Mesothelial cell of epicardium (in vitro differentiated cells): Measurements from ENCODE around the gene QKI. TPM values are rescaled to one million over a fixed set of nuclear protein-coding genes. Genes with fewer than 3 reads are reported as not detected.

Experiments used
- DNase-seq, 2 experiments: peaks; one replicate each; pipeline ENCODE4 v3.0.0; 2021; ENCODE audit warnings: low spot score in 2 of 2; ENCODE audit not compliant: unreplicated experiment in 2 of 2
- H3K27ac Mint-ChIP-seq: 2 replicates; pipeline ENCODE4 v1.8.0; 2021; ENCODE audit warnings: mixed read lengths
- H3K27me3 Mint-ChIP-seq: 2 replicates; pipeline ENCODE4 v1.8.0; 2021; ENCODE audit warnings: low read depth, mixed read lengths
- H3K36me3 Mint-ChIP-seq: 2 replicates; pipeline ENCODE4 v1.8.0; 2021; ENCODE audit warnings: mixed read lengths
- H3K4me1 Mint-ChIP-seq: 2 replicates; pipeline ENCODE4 v1.8.0; 2021; ENCODE audit warnings: mixed read lengths
- H3K4me3 Mint-ChIP-seq: 2 replicates; pipeline ENCODE4 v1.8.0; 2021; ENCODE audit warnings: mild to moderate bottlenecking, moderate library complexity, mixed read lengths
- H3K9me3 Mint-ChIP-seq: 2 replicates; pipeline ENCODE4 v1.8.0; 2021; ENCODE audit warnings: mixed read lengths
- total RNA-seq: library from RNA; stranded (reverse); gene quantifications from 3 replicates; pipeline ENCODE4 v1.2.1, GENCODE V29; 2021
- TF ChIP-seq, protein P1 (sequence below): fragments of 200-600 bp; sonication (generic); IDR thresholded peaks from one replicate; pipeline ENCODE4 v1.5.0; 2021; ENCODE audit warnings: antibody characterized with exemption; ENCODE audit not compliant: unreplicated experiment

QKI gene
- total RNA-seq, 1 donor from 2014 or later: 133 TPM

DNA sequence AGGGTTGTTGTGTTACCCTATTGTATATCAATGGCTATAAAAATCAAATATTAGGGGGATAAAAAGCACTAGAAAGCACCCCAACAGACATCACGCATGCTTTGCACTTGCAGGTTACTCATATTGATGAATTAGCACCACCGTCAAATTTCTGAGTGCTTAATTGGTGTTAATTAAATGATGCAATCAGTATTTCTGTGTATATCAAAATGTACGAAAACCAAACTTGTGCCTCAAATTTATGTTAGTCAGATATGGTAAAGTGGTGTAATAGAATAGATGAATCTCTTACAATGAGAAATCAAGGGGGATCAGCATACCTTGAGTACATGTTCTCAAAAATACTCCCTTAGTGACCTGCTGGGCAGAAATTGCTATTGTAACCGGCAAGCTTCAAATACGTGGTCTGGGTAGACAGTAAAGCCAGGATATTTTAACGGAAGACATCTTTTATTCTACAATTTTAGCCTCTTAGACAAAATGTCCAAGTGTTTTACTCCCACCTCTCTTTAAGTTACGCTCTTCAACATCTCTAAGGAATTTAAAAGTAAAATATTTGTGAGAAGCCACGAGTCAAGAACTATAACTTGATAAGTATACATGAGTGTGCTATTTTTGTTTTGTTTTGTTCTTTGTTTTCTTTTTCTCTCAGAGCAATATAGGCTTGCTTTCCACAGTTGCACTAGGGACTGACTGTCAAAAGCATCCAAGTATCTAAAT is 166.0 kb downstream of the QKI start:
- peaks cover 3% of the 10 kb centered on the region for H3K4me1 Mint-ChIP-seq
- DNase-seq: no peak
- TF ChIP-seq, protein P1, sequence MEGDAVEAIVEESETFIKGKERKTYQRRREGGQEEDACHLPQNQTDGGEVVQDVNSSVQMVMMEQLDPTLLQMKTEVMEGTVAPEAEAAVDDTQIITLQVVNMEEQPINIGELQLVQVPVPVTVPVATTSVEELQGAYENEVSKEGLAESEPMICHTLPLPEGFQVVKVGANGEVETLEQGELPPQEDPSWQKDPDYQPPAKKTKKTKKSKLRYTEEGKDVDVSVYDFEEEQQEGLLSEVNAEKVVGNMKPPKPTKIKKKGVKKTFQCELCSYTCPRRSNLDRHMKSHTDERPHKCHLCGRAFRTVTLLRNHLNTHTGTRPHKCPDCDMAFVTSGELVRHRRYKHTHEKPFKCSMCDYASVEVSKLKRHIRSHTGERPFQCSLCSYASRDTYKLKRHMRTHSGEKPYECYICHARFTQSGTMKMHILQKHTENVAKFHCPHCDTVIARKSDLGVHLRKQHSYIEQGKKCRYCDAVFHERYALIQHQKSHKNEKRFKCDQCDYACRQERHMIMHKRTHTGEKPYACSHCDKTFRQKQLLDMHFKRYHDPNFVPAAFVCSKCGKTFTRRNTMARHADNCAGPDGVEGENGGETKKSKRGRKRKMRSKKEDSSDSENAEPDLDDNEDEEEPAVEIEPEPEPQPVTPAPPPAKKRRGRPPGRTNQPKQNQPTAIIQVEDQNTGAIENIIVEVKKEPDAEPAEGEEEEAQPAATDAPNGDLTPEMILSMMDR: no peak
- H3K27ac Mint-ChIP-seq: no peak overlapping the region
- no peaks in the 10 kb centered on the region for H3K27me3 Mint-ChIP-seq
- peaks cover 4% of the 10 kb centered on the region for H3K9me3 Mint-ChIP-seq
- H3K36me3 Mint-ChIP-seq: no peaks in the 10 kb centered on the region
- no peak overlapping the region for H3K4me3 Mint-ChIP-seq

DNA sequence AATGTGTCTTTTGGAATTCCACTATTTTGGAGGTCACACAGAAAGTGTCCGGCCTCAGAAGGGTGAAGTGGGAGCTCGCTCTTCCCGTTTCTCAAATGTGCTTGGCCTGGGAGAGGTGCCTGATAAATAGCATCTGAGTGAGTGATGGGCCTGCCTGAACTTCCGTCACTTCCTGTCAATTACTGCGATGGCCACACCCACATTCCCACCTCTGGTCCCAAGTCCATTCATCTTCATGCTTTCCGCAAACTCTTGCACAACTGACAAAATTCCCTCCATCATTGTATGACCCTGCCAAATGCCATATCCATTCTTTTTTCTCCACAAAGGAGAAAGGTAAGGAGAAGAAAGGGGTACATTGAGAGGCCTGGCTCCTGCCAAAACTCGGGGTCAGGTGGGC is 169.0 kb downstream of the QKI start:
- DNase-seq: no peak
- Mint-ChIP-seq H3K9me3 (peaks cover 4% of the 10 kb centered on the region), H3K36me3 (no peaks in the 10 kb centered on the region), H3K27me3 (no peaks in the 10 kb centered on the region), H3K4me3 (no peak overlapping the region), H3K4me1 (peaks cover 3% of the 10 kb centered on the region), H3K27ac (no peak overlapping the region)
- TF ChIP-seq, protein P1: no peak

DNA sequence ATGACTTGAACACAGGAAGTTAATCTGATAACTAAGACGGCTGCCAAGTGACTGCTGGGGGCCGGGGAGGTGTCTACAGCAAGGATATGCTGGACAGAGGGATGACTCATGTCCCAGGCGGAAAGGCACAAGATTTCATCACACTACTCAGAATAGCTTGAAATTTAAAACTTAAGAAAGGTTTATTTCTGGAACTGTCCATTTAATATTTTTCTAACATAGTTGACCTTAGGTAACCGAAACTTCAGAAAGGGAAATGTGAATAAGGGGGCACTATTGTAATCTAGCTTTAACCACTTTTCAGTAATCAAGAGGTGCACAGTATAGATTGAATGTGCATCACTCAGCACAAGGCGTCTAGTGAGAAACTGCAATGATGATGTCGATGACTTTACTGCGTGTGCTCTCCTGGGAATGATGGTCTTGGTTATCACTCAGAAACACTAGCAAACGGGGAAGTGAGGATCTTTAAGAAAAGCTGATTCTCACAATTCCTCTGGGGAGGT is 171.5 kb downstream of the QKI start:
- no peak for DNase-seq
- H3K4me3 Mint-ChIP-seq: no peak overlapping the region
- TF ChIP-seq, protein P1: no peak
- no peaks in the 10 kb centered on the region for H3K4me1 Mint-ChIP-seq
- H3K27me3 Mint-ChIP-seq: no peaks in the 10 kb centered on the region
- H3K36me3 Mint-ChIP-seq: no peaks in the 10 kb centered on the region
- no peak overlapping the region for H3K27ac Mint-ChIP-seq
- peaks cover 18% of the 10 kb centered on the region for H3K9me3 Mint-ChIP-seq

DNA sequence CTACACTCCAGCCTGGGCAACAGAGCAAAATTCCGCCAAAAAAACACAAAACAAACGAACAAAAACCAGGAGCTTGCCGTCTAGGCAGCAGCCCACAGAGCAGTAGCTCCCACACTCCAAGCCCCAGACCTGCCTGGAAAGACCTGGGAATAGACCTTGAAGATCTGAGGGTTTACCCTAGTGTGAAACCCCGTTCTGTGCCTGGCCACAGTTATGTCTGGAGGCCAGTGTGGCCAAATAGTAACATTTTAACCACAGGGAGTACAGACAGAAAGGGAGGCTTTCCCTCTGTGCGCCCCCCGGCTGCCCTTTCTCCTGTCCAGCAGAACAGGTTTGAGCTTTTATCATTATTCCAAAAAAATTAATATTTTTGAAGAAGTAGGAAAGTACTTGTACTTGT is 172.4 kb downstream of the QKI start:
- TF ChIP-seq, protein P1: no peak
- DNase-seq: no peak
- peaks cover 22% of the 10 kb centered on the region for H3K9me3 Mint-ChIP-seq

DNA sequence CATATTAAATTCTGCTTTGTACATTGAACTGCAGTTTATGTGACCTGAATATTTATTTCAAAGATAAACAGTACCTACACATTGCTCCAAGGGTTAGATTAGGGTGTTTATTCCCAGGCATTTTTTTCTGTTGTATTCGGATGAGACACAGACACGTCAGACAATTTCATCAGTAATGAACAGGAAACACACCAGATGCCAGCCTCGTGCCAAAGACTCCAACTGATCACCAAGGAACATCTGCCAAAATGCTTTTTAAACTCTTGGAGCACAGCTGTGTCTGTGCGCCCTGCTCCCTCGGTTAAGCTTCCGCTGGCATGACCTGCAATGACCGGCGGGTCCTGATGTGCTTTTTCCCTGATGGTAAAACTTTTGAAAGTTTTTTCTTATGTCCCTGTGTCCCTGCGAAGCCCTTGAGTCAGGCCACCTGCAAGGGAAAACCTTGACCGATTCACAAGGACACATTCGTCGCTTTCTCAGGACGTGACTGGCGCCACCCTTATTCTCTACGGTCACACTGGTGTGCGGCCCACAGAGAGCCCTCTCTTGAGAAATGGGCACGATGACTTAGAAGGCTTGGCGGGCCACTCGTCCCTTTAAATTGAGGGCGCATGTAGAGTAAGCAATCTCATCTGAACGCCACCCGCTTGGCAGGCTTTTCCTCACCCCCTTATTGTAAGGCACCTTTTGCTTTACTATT is 173.9 kb downstream of the QKI start:
- Mint-ChIP-seq H3K36me3 (peaks cover 4% of the 10 kb centered on the region), H3K27ac (no peak overlapping the region), H3K27me3 (no peaks in the 10 kb centered on the region), H3K4me3 (no peak overlapping the region), H3K9me3 (peaks cover 36% of the 10 kb centered on the region), H3K4me1 (no peaks in the 10 kb centered on the region)
- DNase-seq: no peak
- TF ChIP-seq, protein P1: no peak

More for the DNA sequence above, 172.4 kb downstream of the QKI start:
- Mint-ChIP-seq H3K36me3 (peaks cover 1% of the 10 kb centered on the region), H3K4me3 (no peak overlapping the region), H3K27me3 (no peaks in the 10 kb centered on the region), H3K4me1 (no peaks in the 10 kb centered on the region), H3K27ac (no peak overlapping the region)
